Measurements from ENCODE around the gene DCLK2. TPM values are rescaled to one million over a fixed set of nuclear protein-coding genes. Genes with fewer than 3 reads are reported as not detected.

DCLK2 gene
- total RNA-seq, 1 donor from 2014 or later, result 49.2 TPM

DNA sequence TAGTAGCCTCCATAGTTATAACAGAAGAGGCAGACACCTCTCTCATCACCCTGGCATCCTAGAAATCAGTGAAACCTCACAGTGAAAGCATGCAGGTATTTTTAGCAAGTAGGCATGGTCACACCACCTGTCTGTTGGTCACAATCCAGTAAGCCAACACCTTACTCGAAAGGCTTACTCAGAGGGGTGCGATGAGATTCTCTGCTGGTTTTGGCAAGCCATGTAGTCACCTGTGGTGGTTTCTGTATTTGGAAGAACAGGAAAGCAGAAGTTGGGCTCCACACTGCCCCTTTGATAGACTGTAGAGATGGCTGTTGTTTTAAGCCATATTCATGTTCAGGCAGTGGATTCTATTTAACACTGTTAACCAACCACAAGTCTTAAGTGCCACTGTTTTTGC is 134.7 kb downstream of the DCLK2 start:
- H3K4me3 Mint-ChIP-seq, result no peak overlapping the region
- no peaks in the 10 kb centered on the region for H3K27me3 Mint-ChIP-seq (ENCODE audit: low read depth)
- no peak for DNase-seq (ENCODE audit: low spot score in 2 of 2, unreplicated experiment in 2 of 2)
- peaks cover 10% of the 10 kb centered on the region for H3K36me3 Mint-ChIP-seq
- no peaks in the 10 kb centered on the region for H3K9me3 Mint-ChIP-seq
- H3K27ac Mint-ChIP-seq, result no peak overlapping the region
- no peak for TF ChIP-seq CTCF (IDR thresholded peaks at IDR 0.05; ENCODE audit: unreplicated experiment)
- H3K4me1 Mint-ChIP-seq, result peaks cover 66% of the 10 kb centered on the region

DNA sequence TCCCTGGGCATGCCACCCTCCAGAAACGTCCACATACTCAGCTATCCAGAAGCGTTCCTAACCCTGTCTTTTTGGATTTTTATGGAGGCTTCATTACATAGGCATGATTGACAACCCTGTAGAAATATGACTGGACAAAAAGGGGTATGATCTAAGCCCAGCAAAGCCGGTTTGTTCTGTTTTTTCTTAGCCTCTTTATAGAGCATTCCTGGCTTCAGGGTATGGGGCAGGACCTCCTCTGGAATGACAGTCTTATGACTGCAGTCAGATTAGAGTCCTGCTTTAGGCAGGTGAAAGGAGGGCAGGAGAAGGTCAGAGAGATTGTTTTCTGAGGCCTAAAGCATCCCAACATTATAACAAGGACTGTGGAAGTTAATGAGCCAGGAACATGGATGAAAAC is 137.4 kb downstream of the DCLK2 start:
- peaks cover 14% of the 10 kb centered on the region for H3K36me3 Mint-ChIP-seq
- TF ChIP-seq CTCF (IDR thresholded peaks at IDR 0.05; ENCODE audit: unreplicated experiment), result no peak
- H3K27ac Mint-ChIP-seq, result peak overlapping the region; percentile 90
- DNase-seq (ENCODE audit: low spot score in 2 of 2, unreplicated experiment in 2 of 2), result no peak
- no peak overlapping the region for H3K4me3 Mint-ChIP-seq
- H3K4me1 Mint-ChIP-seq, result peaks cover 58% of the 10 kb centered on the region
- H3K9me3 Mint-ChIP-seq, result no peaks in the 10 kb centered on the region
- no peaks in the 10 kb centered on the region for H3K27me3 Mint-ChIP-seq (ENCODE audit: low read depth)

- DNase-seq (ENCODE audit: low spot score in 2 of 2, unreplicated experiment in 2 of 2), result no peak
- Mint-ChIP-seq H3K9me3 (no peaks in the 10 kb centered on the region), H3K27me3 (ENCODE audit: low read depth) (no peaks in the 10 kb centered on the region), H3K4me1 (peaks cover 49% of the 10 kb centered on the region), H3K36me3 (peaks cover 15% of the 10 kb centered on the region), H3K27ac (peak overlapping the region; percentile 91), H3K4me3 (no peak overlapping the region)
- no peak for TF ChIP-seq CTCF (IDR thresholded peaks at IDR 0.05; ENCODE audit: unreplicated experiment)
Measured at GRCh38 chr4:150216726-150217125, 138.5 kb downstream of the DCLK2 start.

DNA sequence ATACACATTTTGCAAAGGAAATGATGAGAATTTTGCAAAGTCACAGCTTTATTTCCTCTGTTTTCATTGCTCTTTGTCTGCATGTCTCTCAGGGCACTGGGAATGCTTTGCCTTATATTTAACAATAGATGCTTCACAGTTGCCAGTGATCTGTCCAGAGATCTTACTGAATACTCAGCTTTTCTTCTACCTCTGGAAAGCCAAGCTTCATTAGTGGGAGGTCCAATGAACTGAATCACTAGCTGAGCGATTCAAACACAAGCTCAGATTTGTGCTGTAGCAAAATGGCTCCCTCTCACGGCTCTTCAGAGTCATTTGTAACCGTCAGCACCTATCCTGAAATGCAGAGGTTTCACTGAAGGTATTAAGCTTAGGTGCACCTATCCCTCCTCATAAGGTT is 138.9 kb downstream of the DCLK2 start:
- Mint-ChIP-seq H3K4me1 (peaks cover 44% of the 10 kb centered on the region), H3K9me3 (no peaks in the 10 kb centered on the region), H3K27me3 (ENCODE audit: low read depth) (no peaks in the 10 kb centered on the region), H3K4me3 (no peak overlapping the region), H3K36me3 (peaks cover 15% of the 10 kb centered on the region), H3K27ac (peak overlapping the region; percentile 91)
- no peak for DNase-seq (ENCODE audit: low spot score in 2 of 2, unreplicated experiment in 2 of 2)
- TF ChIP-seq CTCF (IDR thresholded peaks at IDR 0.05; ENCODE audit: unreplicated experiment), result no peak

- Mint-ChIP-seq H3K9me3 (no peaks in the 10 kb centered on the region), H3K4me3 (no peak overlapping the region), H3K27me3 (ENCODE audit: low read depth) (no peaks in the 10 kb centered on the region), H3K27ac (peak overlapping the region; percentile 91), H3K36me3 (peaks cover 15% of the 10 kb centered on the region), H3K4me1 (peaks cover 38% of the 10 kb centered on the region)
- no peak for DNase-seq (ENCODE audit: low spot score in 2 of 2, unreplicated experiment in 2 of 2)
- no peak for TF ChIP-seq CTCF (IDR thresholded peaks at IDR 0.05; ENCODE audit: unreplicated experiment)
Measured at GRCh38 chr4:150217808-150218207, 139.6 kb downstream of the DCLK2 start.

- H3K4me3 Mint-ChIP-seq, result no peak overlapping the region
- DNase-seq (ENCODE audit: low spot score in 2 of 2, unreplicated experiment in 2 of 2), result no peak
- H3K4me1 Mint-ChIP-seq, result peaks cover 35% of the 10 kb centered on the region
- peak overlapping the region; percentile 66 for H3K27ac Mint-ChIP-seq
- H3K27me3 Mint-ChIP-seq (ENCODE audit: low read depth), result no peaks in the 10 kb centered on the region
- no peaks in the 10 kb centered on the region for H3K9me3 Mint-ChIP-seq
- no peak for TF ChIP-seq CTCF (IDR thresholded peaks at IDR 0.05; ENCODE audit: unreplicated experiment)
- H3K36me3 Mint-ChIP-seq, result peaks cover 15% of the 10 kb centered on the region
Measured at GRCh38 chr4:150218447-150218846, 140.2 kb downstream of the DCLK2 start.
